GM19025 (cell line): ENCODE results near the gene CANT1.

Experiments
- ATAC-seq: cut with Tn5 transposase; IDR thresholded peaks from one replicate; pipeline ENCODE4 v1.9.1; 2021; ENCODE audit warnings: mild to moderate bottlenecking, low read depth, moderate library complexity; ENCODE audit not compliant: unreplicated experiment

Gene CANT1

GRCh38 chr17:79012563-79013134 is 3.1 kb upstream of the CANT1 start:
- no peak for ATAC-seq

DNA sequence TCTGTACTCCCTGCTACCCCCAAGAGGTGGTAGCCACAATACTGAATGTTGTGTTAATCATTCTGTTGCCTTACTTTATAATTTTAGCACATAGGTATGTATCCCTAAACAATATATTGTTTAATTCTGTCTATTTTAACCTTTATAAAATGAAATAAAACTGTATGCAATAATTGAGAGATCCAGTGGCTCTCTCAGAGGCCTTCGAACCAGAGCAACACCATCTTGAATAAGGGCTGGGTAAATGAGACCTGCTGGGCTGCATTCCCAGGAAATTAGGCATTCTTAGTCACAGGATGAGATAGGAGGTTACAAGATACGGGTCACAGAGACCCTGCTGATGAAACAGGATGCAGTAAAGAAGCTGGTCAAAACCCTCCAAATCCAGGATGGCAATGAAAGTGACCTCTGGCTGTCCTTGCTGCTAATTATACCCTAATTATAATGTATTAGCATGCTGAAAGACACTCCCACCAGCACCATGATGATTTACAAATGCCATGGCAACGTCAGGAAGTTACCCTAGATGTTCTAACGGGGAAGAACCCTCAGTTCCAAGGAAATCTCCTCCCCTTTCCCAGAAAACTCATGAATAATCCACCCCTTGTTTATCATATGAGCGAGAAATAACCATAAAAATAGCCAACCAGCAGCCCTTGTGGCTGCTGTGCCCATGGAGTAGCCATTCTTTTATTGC is 2.0 kb upstream of the CANT1 start:
- ATAC-seq: no peak

DNA sequence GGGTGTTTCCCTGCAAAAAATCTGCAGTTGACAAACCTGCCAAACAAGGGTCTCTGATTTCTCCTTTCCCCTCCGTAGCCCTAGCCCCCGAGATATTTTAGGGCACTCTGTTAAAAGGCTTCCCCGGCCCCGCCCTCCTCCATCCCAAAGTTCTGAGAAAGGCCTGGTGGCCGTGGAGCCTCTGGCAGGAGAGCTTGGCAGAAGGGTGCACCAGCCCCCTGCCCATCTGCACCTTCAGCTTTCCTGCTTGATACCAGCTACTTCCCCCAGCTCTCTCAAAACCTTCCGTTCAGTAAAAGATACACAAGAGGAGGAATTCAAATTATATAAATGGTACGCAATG is 711 bp upstream of the CANT1 start:
- no peak for ATAC-seq

DNA sequence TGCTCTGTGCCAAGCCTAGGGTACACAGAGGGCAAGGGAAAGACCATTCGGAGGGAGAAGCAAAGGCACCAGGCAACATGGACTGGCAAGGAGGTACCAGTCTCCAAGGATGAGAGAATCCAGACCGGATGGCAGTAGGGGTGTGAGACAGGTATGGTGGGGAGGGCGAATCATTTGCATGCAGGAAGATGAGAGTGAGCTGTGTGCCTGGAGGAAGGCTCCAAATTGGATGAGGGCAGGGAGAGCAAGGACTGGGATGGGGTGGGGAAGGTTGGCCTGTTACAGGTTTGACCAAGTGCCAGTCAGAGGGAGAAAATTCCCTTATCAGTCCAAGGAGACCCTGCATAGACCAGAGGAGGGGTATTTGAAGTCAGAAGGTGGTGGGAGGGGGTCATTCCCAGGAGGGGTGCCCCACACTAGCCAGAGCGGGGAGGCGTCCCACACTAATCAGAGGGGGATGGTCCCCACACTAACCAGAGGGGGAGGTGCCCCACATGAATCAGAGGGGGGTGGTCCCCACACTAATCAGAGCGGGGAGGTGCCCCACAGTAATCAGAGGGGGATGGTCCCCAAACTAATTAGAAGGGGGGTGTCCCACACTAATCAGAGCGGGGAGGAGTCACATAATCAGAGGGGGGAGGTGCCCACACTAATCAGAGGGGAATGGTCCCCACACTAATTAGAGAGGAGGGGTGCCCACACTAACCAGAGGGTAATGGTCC is 737 bp downstream of the CANT1 start:
- ATAC-seq: no peak

DNA sequence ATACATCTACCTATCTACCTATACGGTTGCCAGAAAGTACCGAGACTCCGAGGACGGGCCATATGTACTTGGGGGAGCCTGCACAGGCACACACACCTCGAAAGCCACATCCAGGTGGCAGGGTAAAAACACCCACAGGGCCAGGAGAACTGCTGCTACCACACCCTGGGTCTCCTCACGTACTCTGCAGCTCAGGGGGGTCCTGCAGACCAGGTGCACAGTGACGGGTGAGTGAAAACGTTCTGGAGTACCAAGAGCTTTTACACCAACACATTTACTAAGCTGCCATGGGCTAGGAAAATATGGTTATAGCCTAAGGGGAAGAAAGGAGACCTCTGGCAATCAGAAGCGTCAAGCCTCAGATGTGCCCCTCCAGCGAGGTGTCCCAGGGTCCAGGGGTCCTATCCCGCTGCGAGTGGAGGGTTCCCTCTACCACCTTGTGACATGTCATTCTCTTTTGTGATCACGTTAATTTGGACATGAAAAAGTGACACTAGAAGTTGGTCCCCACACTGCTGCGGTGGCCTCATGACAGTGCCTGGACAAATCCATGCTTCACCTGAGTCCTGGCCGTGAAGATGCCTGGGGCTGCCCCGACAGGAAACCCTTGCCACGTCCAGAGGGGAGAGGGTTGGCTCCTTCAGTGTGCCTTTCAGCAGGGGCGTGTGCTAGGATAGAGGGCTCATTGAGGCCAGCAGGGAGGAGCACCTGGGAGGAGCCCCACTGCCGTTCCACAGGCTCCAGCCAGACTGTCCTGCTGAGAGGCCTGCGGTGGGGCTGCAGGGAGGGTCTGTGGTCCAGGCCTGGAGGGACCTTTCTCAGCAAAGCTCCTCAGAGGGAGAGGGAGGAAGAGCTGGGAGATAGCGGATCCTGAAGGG is 1.8 kb downstream of the CANT1 start:
- ATAC-seq: no peak

- ATAC-seq: no peak
Observed at GRCh38 chr17:79006794-79007503, 2.6 kb downstream of the CANT1 start.

GRCh38 chr17:79006046-79006445 is 3.5 kb downstream of the CANT1 start:
- ATAC-seq: no peak

- ATAC-seq: no peak
Observed at GRCh38 chr17:79005063-79005861, 4.3 kb downstream of the CANT1 start.

DNA sequence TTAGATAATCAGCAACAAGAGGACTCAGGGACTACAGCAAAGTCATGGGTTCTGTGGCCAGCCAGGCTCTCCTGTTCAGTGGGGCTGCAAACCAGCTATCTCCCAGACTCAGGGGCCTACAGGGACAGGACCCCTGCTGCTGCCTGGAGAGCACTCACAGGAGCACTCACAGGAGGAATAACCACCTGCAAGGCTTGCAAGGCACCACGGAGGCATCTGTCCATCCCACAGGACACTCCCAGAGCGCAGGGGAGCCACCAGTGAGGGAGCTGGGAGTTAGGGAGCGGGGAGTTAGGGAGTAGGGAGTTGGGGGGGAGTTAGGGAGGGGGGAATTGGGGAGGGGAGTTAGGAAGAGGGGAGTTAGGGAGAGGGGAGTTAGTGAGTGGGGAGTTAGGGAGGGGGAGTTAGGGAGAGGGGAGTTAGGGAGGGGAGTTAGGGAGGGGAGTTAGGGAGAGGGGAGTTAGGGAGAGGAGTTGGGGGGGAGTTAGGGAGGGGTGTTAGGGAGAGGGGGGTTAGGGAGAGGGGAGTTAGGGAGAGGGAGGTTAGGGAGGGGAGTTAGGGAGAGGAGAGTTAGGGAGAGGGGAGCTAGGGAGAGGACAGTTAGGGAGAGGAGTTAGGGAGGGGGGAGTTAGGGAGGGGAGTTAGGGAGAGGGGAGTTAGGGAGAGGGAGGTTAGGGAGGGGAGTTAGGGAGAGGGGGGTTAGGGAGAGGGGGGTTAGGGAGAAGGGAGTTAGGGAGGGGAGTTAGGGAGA is 5.7 kb downstream of the CANT1 start:
- no peak for ATAC-seq

GRCh38 chr17:79002796-79003593 is 6.6 kb downstream of the CANT1 start:
- no peak for ATAC-seq

GRCh38 chr17:79002291-79002690 is 7.3 kb downstream of the CANT1 start:
- no peak for ATAC-seq

DNA sequence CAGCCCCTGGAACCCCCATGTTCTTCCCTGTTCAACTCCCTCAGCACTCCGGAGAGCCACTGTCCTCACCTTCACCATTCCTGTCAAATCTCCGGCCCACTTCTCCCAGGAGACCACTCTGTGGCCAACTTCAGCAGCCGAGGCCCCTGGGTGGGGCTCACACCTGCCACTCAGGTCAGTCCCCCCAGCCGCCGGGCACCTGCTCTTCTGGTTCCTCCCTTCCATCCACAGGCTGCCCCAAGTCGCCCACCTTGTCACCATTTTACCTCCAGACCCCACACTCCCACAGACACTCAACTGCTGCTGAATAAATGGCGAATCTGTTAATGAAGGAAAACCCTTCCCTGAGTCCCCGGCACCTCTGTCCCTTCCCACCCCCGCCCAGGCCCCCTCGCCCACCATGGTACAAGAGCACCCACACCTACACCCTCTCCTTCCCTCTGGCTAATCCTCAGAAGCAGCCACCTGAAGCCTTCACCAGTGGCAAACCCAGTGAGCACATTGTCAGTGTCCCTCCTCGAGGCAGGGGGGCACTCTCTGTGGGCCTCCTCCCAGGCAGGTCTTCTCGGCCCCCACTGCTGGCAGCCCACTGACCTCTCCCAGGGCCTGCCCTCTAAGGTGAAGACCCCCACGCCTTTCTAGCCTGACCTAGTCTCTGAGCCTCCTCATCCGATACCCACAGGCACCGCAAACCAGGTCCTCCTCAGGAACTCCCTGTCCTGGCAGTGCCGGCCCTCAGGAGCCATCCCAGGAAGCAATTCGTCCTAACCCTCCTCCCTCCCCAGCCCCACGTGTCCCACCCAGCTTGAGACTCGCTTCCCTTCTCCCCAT is 8.2 kb downstream of the CANT1 start:
- ATAC-seq: no peak

DNA sequence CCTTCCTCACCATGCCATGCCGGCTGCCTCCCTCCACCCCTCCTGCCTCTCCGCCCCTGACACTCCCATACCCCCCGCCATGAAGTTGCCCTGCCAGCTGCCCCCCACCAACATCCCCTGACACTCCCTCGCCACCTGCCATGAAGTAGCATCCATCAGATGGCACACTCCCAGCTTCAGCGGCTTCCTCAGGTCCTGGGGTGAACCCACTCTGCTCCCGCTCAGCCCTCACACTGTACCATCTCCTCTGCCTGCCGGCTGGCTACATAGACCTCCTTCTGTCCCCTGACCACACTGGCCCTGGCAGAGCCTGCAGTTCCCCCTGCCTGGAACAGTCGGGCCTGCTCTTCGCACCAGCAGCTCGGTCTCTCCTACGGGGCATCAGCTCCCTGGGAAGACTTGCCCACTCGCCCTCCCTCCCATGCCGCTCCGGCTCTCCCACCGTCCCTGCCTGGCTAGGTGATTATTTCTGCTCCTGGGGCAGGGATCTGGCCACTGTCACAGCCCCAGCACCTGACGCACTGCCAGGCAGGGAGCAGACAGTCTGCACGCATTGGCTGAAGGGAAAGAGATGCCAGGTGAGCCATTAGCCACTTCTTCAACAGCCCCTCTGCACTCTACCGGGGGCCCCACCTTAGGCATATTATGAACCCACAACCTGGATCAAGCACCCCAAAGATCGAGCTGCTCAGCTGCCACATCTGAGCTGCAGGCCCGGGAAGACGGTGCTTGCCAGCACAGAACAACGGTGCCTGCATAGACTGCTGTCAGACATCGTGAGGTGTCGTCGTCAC is 9.0 kb downstream of the CANT1 start:
- ATAC-seq: no peak

DNA sequence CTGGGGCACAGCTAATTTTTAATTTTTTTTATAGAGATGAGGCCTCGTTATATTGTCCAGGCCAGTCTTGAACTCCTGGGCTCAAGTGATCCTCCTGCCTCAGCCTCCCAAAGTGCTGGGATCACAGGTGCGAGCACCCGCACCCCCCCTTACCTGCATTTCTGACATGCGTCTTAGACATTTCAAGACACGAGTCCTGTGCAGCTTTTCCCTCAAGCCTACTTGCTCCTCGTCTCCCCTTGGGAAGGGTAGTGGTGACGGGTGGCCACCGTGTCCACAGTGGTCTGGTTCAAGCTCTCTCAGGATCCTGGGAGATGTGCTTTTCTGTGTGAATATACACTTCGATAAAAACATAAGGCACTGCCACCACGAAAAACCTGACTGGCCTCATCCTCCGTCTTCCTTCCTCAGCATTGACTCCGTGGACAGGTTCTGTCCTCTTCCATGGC is 9.6 kb downstream of the CANT1 start:
- no peak for ATAC-seq

- ATAC-seq: no peak
Observed at GRCh38 chr17:78999056-78999768, 10.4 kb downstream of the CANT1 start.
